ENCODE measurements around the gene ARHGEF5.
"Not testable (repeated sequence)": the region's sequence is repeated elsewhere in the genome, so short reads cannot be mapped to it uniquely, and the experiment has no call there.

The ARHGEF5 gene

DNA sequence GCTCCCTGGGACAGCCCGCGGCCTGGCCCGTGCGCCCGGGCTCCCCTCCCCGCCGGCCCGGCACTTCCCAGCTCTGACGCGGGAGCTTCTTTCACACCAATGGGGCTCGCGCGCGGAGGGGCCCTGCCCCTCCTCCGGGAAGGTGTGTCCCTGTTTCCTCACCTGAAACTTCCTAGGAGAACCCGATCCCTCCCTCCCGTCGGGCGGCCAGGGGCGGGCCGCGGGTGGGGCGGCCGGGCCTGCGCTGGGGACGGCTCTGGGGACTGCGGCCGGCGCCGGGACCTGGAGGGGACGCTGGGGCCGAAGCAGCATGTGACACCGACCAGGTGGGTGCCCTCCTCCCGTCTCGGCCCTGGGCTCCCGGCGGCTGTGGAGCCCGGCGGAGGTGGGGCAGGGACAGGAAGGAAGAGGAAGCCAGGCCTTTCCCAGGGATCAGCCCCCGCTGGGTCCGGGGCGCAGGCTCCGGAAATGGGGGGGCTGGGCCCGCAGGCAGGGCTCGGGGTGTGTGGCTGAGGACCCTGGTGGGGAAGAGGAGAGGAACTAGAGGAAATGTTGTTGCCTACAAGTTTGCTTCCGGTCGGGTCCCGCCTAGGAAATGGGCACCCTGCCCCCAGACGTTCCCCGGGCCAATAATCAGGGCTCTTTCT, at the start of gene ARHGEF5:
TSS of gene ARHGEF5 (plus strand) at position 227 of the 647 bp plus-strand sequence. CDS start 7,268 bp downstream, outside the sequence.
- not testable (repeated sequence) for DNase-seq (ENCODE audit: extremely low read depth, low read depth)

DNA sequence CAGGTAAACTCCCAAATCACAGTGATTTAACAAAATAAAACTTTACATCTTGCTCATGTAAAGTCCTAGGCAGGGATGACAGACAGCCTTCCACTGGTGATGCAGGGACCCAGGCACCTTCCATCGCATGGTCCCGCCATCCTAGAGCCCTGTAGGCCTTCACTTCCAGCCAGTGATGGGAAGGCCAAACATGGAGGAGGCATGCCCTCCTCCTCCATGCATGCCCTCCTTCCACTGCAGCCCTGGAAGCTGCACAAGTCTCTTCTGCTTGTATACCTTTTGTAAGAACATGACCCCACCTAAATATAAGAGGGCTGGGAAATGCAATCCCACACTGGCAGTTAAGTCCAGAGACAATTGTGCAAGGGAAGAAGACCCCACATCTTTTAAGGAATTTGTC, 45.5 kb upstream of the ARHGEF5 start:
- DNase-seq (ENCODE audit: extremely low read depth, low read depth): not testable (repeated sequence)

DNA sequence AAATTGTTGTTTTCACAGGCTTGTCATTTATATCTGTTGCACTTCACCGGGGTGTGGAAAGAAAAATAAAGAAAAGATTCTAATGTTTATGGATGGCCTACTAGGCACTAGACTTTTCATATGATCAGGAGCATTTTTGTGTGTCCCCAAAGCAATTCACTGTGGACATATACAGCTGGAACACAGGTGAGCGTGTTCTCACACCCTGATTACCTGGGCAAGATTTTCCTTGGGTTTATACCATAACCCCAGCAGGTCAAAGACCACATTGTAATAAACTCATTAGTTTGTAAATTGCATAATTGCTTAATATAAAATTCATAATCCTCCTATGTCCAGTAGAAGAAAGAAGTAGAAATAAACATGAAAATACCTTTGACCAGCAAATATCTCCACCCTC, 44.0 kb upstream of the ARHGEF5 start:
- not testable (repeated sequence) for DNase-seq (ENCODE audit: extremely low read depth, low read depth)

DNA sequence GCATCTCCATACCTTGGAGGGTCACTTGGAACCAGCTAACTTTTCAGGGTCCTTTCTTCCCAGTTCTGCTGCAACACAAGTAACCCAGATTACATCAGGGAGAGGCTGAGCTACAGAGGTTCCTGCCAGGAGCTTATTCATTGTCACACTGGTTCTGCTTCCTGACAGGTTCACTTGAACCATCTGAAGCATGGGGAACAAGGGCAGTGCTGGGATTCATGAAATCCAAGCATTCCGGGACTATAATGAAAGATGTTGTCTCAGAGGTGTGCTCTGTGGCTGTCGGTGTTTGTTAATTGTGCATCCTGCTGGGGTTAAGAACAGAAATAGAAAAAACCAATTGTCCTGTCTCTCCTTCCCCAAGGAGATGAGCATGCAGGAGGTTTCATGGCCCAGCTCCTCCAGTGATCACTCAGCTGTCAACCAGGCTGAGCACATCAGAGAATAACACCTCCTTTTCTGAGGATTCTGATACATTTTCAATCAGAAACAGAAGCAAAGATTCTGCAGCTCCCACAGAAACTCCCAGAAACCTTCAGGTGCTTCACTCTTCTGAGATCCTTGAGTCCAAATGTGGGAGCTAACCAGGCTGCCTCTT, 43.2 kb upstream of the ARHGEF5 start, which contains the start of gene OR2A1:
TSS of gene OR2A1 (plus strand) at position 548 of the 598 bp plus-strand sequence. CDS start 5,706 bp downstream, outside the sequence.
- not testable (repeated sequence) for DNase-seq (ENCODE audit: extremely low read depth, low read depth)

DNA sequence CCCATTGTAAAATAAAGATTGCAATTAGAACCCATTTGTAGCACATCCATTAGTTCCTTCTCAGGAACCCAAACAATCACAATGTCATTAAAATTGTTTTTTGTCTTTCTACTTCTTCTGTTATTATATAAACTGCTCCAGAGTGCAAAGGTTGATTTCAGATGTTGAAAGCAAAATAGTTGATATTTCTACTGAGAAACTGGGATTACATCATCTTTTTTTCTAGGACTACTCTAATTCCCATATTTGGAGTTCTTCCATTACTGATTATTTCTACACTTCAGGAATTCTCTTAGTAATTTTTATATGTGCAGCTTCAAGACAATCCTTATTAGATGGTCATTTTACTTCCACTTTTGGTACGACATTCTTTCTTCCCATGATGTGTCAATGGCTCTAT, 37.7 kb upstream of the ARHGEF5 start:
- DNase-seq (ENCODE audit: extremely low read depth, low read depth): not testable (repeated sequence)

DNA sequence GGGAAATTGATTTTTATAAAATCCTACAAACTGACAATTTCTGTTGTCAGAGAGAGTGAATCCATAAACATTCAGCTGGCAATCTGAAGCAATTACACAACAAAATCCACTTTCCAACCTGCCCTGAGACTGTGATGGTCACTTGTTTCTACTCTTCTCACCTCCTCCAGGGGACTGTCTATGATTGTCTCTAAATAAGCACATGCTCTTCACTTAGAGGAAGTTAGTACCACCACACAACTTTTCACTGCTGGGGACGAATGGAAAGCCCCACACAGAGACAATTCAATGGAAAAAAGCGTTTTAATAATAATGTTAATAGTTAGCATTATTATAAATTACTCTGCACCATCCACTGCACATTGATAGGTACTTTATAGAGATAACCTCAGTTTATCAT, 35.7 kb upstream of the ARHGEF5 start:
- not testable (repeated sequence) for DNase-seq (ENCODE audit: extremely low read depth, low read depth)

DNA sequence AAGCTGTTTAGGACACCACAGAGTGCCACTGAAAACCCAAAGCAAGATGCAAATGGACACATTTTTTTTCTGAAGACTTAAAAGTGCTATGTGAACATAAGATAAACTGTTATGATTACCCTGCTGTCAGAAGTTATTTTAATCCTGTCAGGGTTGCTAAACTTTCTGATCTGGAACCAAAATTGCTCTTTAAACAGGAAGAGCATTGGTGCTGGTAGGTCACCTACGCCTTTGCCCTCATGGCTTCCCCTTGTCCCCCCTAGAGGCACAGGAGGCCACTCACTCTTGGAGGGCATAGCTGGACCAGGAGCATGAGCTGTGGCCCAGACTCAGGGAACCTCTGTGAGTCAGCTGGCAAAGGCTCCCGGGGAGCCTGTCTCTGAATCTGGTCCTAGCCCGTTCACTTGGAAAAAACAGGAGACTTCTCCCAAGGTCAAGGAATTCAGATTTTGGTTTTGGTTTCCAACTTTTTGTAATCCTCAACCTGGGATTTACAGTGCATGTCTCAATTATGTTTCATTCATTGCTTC, 33.5 kb upstream of the ARHGEF5 start:
- not testable (repeated sequence) for DNase-seq (ENCODE audit: extremely low read depth, low read depth)

DNA sequence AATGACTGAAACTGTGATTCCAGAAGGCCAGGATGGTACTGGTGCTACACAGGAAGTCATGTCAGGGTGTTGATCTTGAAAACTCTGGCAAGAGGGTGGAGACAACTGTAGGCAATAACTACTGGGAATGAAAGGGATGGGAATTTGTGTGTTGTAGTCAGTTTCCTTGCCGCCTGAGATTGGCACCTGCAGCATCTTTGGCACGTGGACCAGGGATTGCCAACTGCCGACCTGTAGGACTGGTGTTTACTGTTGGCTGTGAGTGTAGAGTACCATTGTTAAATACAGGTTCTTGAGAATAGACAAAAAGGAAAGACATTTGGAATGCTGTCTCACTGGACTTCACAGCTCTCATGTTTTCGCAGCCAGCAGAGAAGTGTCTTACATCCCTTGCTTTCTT, 31.8 kb upstream of the ARHGEF5 start:
- DNase-seq (ENCODE audit: extremely low read depth, low read depth): not testable (repeated sequence)

DNA sequence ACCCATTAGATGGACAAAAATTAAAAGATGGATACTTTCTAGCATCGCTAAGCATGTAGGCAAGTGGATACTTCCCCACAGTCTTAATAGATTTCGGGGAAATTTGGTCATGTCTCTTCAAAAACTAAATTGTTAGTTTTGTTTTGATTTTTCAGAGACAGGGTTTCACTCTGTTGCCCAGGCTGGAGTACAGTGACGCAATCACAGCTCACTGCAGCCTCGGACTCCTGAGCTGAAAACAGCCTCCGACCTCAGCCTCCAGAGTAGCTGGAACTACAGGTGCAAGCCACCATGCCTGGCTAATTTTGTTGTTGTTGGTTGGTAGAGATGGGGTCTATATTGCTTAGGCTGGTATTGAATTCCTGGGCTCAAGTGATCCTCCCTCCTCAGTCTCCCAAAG, 29.3 kb upstream of the ARHGEF5 start:
- not testable (repeated sequence) for DNase-seq (ENCODE audit: extremely low read depth, low read depth)

DNA sequence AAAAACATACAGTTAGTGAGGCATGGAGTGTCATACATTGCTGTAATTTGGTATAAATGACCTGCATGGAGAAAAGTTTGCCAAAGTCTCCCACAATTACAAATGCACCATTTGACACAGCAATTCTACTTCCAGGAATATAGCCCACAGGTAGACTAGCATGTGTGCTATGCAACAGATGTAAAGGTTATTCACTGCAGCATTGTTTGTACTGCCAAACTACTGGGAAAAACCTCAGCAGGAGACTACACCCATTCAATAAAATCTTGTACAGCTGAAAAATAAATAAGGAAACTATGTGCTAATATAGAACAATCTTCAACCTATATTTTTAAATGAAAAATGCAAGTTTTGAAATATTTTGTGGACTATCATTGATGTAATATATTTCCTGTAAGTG, 25.2 kb upstream of the ARHGEF5 start:
- DNase-seq (ENCODE audit: extremely low read depth, low read depth): not testable (repeated sequence)

DNA sequence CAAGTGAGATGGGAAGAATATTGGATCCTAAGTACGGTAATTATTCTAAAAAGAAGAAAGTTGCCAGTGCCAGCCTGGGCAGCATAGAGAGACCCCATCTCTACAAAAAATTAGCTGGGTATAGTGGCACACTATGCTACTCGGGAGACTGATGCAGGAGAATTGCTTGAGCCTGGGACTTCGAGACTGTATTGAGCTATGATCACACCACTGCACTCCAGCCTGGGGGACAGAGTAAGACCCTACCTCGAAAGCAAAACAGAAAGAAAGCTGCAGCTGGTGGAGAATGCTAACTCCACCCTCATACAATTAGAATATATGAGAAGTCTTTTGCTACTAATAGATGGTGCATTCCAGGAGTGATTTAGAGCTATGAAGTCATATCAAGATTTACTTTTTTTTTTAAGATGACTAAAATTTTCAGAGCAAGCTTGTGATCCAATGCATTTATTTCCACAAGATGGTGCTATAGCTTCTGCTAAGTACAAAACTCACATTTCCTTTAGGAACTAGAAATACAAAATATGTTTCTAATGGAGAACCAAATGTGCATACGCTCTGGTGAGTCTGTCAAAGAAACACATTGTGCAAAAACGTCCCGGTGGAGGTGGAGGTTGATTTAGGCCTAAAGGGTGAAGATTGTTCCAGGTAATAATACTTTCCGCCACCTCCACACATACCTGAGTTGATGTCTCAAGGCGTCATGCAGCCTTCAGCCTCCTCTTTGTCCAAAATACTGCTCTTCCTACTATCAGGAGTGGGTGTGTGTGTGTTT, 23.8 kb upstream of the ARHGEF5 start:
- DNase-seq (ENCODE audit: extremely low read depth, low read depth): not testable (repeated sequence)

DNA sequence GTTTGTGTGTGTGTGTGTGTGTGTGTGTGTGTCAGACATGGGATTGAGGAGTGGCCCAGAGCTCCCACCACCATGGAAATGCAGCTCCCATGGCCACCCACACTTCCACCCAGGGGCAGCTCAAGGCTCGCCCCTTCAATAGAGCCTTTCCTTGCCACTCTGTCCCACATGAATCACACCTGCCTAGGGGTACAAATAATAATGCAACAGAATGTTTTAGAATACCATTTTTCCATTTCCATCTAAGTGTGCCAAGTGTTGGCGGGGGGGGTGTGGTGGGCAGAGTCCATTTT, 23.3 kb upstream of the ARHGEF5 start:
- not testable (repeated sequence) for DNase-seq (ENCODE audit: extremely low read depth, low read depth)

DNA sequence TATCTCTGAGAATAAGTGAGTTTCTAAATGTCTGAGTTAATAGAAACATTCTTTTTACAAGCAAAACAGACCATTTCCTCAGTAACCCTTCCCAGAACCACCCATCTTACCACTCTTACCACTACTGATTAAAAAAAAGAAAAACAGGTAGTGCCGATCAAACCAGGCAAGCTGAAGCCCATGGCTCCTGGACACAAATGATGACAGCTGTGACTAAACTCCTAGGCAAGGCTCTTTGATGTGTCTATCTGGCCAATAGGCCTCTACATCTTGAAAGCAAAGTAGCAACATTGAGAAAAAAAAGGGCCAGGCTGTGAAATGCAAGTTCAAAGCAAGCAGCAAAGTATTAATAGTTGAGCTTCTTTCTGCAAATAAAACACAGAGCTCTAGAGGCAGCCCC, 6.6 kb upstream of the ARHGEF5 start:
- not testable (repeated sequence) for DNase-seq (ENCODE audit: extremely low read depth, low read depth)

DNA sequence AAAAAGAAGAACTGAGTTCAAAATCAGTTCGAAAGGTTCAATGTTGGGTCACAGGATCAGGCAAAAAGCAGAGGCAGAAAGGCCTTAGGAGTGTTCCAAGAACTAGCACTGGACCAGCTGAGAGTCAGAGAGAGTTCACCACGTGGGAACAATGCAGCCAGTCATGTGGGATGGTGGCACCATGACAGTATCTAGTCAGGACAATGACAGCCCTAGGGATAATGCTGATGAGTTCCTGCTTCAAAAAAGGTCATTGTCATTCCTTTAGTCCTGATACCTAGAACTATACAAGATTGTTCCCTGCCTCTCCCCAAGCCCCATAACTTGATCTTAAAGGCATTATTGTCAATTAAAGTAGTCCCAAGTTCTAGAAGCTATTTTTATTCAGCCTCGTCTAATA, 3.5 kb upstream of the ARHGEF5 start:
- DNase-seq (ENCODE audit: extremely low read depth, low read depth): not testable (repeated sequence)

DNA sequence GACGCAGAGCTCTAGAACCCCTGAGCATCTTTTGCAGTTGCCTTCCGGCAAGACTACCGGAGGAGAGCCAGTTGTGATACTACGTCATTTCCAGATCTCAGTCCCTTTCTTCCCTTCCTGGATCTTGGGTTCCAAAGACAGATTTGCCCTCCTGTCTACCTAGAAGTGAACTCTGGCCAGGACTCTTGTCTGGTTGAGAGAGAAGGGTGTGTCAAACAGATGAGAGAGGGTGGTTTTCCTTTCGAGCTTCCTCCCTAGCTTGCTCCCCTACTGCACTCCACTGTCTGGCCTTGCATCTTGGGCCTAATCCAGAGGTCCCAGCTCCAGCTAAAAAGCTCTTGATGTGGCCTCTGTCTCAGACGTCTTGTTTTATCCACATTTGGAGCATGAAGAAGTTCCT, 983 bp downstream of the ARHGEF5 start:
- DNase-seq (ENCODE audit: extremely low read depth, low read depth): not testable (repeated sequence)

DNA sequence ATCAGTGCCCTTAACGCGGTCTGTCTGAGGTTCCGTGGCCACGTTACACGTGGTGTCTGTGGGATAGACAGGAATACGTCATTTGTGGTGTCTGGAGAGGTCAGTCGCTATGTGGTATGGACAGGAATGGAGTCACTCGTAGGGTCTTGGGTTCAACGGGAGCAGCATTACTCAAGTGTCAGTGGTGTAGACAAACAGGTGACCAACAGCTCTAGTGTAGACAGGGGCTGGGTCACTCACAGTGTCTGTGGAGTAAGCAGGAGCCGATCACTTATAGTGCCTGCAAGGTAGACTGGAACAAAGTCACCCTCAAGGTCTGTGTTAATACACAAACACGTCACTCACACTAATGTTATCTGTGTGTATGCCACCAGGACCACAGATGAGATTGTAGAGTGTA, 1.7 kb downstream of the ARHGEF5 start:
- not testable (repeated sequence) for DNase-seq (ENCODE audit: extremely low read depth, low read depth)

DNA sequence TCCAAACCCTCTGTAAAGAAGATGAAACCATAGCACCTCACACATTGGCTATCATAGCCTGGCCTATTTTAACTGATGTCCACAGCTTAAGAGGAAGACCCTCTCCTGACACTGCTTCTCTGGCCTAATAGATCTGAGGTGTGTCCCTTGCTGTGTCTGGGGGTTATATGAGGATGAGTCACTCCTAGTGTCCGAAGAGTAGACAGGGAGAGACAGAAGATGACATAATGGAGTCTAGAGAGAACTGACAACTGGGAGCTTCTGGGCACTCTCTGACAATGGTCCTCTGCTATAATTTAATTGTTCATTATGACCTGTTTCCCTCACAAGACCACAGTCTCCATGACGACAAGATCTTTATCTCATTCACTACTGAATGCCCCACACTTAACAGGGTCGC, 6.9 kb downstream of the ARHGEF5 start:
- DNase-seq (ENCODE audit: extremely low read depth, low read depth): not testable (repeated sequence)

DNA sequence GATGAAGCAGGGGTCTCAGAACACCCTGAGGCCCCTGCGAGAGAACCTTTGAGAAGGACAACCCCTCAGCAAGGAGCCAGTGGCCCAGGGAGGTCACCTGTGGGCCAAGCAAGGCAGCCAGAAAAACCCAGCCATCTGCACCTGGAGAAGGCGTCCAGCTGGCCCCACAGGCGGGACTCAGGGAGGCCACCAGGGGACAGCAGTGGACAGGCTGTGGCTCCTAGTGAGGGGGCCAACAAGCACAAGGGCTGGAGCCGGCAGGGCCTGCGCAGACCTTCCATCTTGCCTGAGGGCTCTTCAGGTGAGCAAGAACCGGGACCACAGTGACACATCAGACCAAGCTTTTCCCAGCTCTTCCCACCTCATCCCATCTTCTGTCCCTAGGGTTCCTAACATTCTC, 10.3 kb downstream of the ARHGEF5 start:
- DNase-seq (ENCODE audit: extremely low read depth, low read depth): not testable (repeated sequence)

DNA sequence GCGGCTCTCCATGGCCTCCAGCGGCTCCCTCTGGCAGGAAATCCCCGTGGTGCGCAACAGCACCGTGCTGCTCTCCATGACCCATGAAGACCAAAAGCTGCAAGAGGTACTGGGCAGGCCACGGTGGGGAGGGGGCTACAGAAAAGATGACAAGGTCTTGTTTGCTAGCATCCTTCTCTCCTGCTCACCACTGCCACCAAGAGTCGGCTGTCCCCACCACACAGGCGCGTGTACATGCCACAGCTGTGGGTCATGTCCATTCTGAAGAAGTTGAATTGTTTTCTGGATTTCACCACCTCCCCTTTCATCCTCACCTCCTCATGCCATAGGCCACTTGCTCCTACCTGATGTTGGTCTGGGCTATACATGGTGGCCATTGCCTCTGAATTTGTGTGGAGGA, 12.0 kb downstream of the ARHGEF5 start:
- not testable (repeated sequence) for DNase-seq (ENCODE audit: extremely low read depth, low read depth)

DNA sequence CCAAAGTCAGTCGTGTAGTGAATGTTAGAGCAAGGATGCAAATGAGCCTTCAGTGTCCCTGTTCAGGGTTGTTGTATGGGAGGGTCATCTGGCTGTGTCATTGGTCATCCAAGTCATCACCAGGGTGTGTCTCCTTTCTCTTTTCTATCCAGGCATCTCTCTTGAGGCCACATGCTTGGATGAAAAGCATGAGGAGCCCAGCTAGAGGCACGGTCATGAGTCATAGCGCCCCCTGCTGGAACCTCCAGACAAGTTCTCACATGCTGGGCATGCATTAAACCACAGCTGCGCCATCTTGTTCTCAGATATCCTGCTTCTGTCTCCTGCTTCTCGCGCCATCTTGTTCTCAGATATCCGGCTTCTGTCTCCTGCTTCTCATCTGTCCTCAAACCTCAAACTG, 14.0 kb downstream of the ARHGEF5 start:
- DNase-seq (ENCODE audit: extremely low read depth, low read depth): not testable (repeated sequence)
